Body of pancreas (tissue), 4 donors: ENCODE measurements around the gene RRM2.

ENCODE experiments used
- POLR2A ChIP-seq, 3 donors: fragments of 450-650 bp; IDR thresholded peaks; one replicate each; pipeline ENCODE4 v1.6.1; 2016; ENCODE audit warnings: antibody characterized with exemption in 3 of 3, mild to moderate bottlenecking in 2 of 3
- TF ChIP-seq, protein P1 (sequence below), 7 experiments: fragments of 450-650 bp in 4 of 7; fragments of 200-600 bp in 3 of 7; sonication (generic) in 3 of 7; IDR thresholded peaks; one replicate each; pipeline ENCODE4 v1.5.1; 2016 to 2019; ENCODE audit warnings: antibody characterized with exemption in 7 of 7

DNA sequence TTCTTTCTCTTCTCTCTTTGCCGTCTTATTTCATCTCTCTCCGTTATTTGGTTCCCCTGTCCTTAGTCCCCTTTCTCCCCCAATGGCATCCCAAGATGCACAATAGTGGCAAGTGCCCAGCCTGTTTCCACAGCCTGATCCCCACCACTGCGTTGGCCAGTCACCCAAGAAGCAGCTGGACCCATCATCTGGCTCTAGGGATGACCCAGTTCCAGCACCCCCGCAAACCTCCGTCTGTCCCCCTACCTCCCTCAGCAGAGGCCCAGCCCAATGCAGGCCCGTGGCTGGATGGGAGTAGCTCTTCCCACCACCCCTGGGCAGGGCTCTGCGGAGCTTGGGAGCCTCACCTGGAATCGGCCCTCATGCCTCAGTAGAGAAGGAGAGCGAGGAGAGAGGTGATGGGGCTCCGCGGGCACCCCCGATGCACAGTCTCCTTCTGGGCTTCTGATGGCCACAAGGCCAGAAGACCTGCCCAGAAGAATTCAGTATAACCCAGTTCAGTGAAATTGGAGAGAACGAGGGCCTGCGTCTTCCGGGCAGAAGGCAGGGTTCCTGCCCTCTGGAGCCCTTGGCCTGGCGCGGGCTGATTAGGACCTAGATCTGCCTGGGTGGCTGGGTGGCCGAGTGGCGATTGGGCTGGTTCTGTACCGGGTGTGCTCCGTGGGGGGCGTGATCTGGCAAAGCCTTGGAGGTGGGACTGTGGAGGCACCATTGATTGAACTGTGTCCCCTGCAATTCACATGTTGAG lies 50.9 kb downstream of the RRM2 start:
- no peak for TF ChIP-seq POLR2A (IDR thresholded peaks at IDR 0.05)
- TF ChIP-seq, protein P1, sequence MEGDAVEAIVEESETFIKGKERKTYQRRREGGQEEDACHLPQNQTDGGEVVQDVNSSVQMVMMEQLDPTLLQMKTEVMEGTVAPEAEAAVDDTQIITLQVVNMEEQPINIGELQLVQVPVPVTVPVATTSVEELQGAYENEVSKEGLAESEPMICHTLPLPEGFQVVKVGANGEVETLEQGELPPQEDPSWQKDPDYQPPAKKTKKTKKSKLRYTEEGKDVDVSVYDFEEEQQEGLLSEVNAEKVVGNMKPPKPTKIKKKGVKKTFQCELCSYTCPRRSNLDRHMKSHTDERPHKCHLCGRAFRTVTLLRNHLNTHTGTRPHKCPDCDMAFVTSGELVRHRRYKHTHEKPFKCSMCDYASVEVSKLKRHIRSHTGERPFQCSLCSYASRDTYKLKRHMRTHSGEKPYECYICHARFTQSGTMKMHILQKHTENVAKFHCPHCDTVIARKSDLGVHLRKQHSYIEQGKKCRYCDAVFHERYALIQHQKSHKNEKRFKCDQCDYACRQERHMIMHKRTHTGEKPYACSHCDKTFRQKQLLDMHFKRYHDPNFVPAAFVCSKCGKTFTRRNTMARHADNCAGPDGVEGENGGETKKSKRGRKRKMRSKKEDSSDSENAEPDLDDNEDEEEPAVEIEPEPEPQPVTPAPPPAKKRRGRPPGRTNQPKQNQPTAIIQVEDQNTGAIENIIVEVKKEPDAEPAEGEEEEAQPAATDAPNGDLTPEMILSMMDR (IDR thresholded peaks at IDR 0.05) = no peak
